ENCODE results near the gene HES4.

HES4 gene

GRCh38 chr1:1004780-1005697, 5.1 kb upstream of the HES4 start:
- Histone ChIP-seq H3K4me1 (ENCODE audit: control insufficient read depth, insufficient read depth, low read length) (no peaks in the 10 kb centered on the region), H3K36me3 (ENCODE audit: control insufficient read depth in 2 of 2, insufficient read depth in 1 of 2, low read length in 2 of 2) (peaks cover 3 to 19% of the 10 kb centered on the region in 2 experiments; a peak in 2 of 3 replicates), H3K9me3 (ENCODE audit: control insufficient read depth, insufficient read depth, low read depth, low read length) (no peaks in the 10 kb centered on the region), H3K27ac (ENCODE audit: extremely low read depth, low read depth, low read length) (no peak overlapping the region), H3K4me3 (ENCODE audit: low read depth, low read length) (no peak overlapping the region)
- ChIA-PET POLR2A (no interaction called here), CTCF (interaction anchor here (0.6 to 1.2 kb wide), 2 partner anchors 59 to 266 kb away, joined by 3 to 4 read pairs; no protein-coding TSS in a partner anchor)
- TF ChIP-seq ZIC2 (tag by site-specific recombination; IDR thresholded peaks at IDR 0.05) (peak; percentile 73), ZNF366 (tag by site-specific recombination; conservative IDR thresholded peaks at IDR 0.05) (0 out of 2 replicates have a peak, but pooled peaks have one; percentile 17), ZFHX2 (tag by site-specific recombination; conservative IDR thresholded peaks at IDR 0.05) (peak; percentile 53), YY1 (tag by site-specific recombination; IDR thresholded peaks at IDR 0.05) (0 out of 2 replicates have a peak, but pooled peaks have one; percentile 35), ZNF600 (tag by site-specific recombination; IDR thresholded peaks at IDR 0.05) (peak; percentile 96), ZNF248 (tag by site-specific recombination; IDR thresholded peaks at IDR 0.05) (no peak), ZSCAN16 (tag by site-specific recombination; IDR thresholded peaks at IDR 0.05) (no peak), ZNF488 (tag by site-specific recombination; IDR thresholded peaks at IDR 0.05) (no peak), BCL11A (tag by site-specific recombination; IDR thresholded peaks at IDR 0.05; ENCODE audit: low read depth) (0 out of 2 replicates have a peak, but pooled peaks have one; percentile 6), ZNF433 (tag by site-specific recombination; IDR thresholded peaks at IDR 0.05; ENCODE audit: low read depth) (no peak), EGR2 (tag by site-specific recombination; IDR thresholded peaks at IDR 0.05; ENCODE audit: low read depth) (0 out of 2 replicates have a peak, but pooled peaks have one; percentile 15), ZNF654 (tag by site-specific recombination; IDR thresholded peaks at IDR 0.05; ENCODE audit: low read depth) (no peak), ZNF24 (tag by site-specific recombination; IDR thresholded peaks at IDR 0.05) (no peak), KLF1 (tag by site-specific recombination; IDR thresholded peaks at IDR 0.05) (peak; percentile 5; the same call in 1 of the 2 replicates), ZNF843 (tag by site-specific recombination; IDR thresholded peaks at IDR 0.05) (peak; percentile 9; the same call in 1 of the 2 replicates), ZNF341 (tag by site-specific recombination; IDR thresholded peaks at IDR 0.05; ENCODE audit: low read depth) (peak; percentile 90), ZNF423 (tag by site-specific recombination; IDR thresholded peaks at IDR 0.05) (0 out of 2 replicates have a peak, but pooled peaks have one; percentile 13), GLIS2 (tag by site-specific recombination; IDR thresholded peaks at IDR 0.05) (peak; percentile 54), ZNF350 (tag by site-specific recombination; IDR thresholded peaks at IDR 0.05) (no peak), ZSCAN30 (tag by site-specific recombination; IDR thresholded peaks at IDR 0.05) (0 out of 2 replicates have a peak, but pooled peaks have one; percentile 6), ZBTB26 (tag by site-specific recombination; optimal IDR thresholded peaks at IDR 0.05) (peak; percentile 7), ZEB2 (tag by site-specific recombination; IDR thresholded peaks at IDR 0.05) (no peak; the same call in 1 of the 2 replicates), PRDM1 (tag by site-specific recombination; IDR thresholded peaks at IDR 0.05) (peak; percentile 40; the same call in 1 of the 2 replicates), SP7 (tag by site-specific recombination; IDR thresholded peaks at IDR 0.05) (peak; percentile 34; the same call in 1 of the 2 replicates)
- TF ChIP-seq, protein P1, sequence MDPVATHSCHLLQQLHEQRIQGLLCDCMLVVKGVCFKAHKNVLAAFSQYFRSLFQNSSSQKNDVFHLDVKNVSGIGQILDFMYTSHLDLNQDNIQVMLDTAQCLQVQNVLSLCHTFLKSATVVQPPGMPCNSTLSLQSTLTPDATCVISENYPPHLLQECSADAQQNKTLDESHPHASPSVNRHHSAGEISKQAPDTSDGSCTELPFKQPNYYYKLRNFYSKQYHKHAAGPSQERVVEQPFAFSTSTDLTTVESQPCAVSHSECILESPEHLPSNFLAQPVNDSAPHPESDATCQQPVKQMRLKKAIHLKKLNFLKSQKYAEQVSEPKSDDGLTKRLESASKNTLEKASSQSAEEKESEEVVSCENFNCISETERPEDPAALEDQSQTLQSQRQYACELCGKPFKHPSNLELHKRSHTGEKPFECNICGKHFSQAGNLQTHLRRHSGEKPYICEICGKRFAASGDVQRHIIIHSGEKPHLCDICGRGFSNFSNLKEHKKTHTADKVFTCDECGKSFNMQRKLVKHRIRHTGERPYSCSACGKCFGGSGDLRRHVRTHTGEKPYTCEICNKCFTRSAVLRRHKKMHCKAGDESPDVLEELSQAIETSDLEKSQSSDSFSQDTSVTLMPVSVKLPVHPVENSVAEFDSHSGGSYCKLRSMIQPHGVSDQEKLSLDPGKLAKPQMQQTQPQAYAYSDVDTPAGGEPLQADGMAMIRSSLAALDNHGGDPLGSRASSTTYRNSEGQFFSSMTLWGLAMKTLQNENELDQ (tag by site-specific recombination; IDR thresholded peaks at IDR 0.05; ENCODE audit: low read depth): no peak
- TF ChIP-seq, protein P2, sequence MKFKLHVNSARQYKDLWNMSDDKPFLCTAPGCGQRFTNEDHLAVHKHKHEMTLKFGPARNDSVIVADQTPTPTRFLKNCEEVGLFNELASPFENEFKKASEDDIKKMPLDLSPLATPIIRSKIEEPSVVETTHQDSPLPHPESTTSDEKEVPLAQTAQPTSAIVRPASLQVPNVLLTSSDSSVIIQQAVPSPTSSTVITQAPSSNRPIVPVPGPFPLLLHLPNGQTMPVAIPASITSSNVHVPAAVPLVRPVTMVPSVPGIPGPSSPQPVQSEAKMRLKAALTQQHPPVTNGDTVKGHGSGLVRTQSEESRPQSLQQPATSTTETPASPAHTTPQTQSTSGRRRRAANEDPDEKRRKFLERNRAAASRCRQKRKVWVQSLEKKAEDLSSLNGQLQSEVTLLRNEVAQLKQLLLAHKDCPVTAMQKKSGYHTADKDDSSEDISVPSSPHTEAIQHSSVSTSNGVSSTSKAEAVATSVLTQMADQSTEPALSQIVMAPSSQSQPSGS (tag by site-specific recombination; IDR thresholded peaks at IDR 0.05; ENCODE audit: low read depth): no peak
- TF ChIP-seq, protein P3, sequence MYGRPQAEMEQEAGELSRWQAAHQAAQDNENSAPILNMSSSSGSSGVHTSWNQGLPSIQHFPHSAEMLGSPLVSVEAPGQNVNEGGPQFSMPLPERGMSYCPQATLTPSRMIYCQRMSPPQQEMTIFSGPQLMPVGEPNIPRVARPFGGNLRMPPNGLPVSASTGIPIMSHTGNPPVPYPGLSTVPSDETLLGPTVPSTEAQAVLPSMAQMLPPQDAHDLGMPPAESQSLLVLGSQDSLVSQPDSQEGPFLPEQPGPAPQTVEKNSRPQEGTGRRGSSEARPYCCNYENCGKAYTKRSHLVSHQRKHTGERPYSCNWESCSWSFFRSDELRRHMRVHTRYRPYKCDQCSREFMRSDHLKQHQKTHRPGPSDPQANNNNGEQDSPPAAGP (tag by site-specific recombination; IDR thresholded peaks at IDR 0.05): peak; percentile 14; the same call in 1 of the 2 replicates
- TF ChIP-seq, protein P4, sequence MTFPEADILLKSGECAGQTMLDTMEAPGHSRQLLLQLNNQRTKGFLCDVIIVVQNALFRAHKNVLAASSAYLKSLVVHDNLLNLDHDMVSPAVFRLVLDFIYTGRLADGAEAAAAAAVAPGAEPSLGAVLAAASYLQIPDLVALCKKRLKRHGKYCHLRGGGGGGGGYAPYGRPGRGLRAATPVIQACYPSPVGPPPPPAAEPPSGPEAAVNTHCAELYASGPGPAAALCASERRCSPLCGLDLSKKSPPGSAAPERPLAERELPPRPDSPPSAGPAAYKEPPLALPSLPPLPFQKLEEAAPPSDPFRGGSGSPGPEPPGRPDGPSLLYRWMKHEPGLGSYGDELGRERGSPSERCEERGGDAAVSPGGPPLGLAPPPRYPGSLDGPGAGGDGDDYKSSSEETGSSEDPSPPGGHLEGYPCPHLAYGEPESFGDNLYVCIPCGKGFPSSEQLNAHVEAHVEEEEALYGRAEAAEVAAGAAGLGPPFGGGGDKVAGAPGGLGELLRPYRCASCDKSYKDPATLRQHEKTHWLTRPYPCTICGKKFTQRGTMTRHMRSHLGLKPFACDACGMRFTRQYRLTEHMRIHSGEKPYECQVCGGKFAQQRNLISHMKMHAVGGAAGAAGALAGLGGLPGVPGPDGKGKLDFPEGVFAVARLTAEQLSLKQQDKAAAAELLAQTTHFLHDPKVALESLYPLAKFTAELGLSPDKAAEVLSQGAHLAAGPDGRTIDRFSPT (tag by site-specific recombination; IDR thresholded peaks at IDR 0.05): peak; percentile 52

Data from HEK293 (cell line).